WTC11 (cell line): Measurements from ENCODE around the gene ARHGDIG. TPM values are rescaled to one million over a fixed set of nuclear protein-coding genes. Genes with fewer than 3 reads are reported as not detected.

ENCODE experiments used
- ATAC-seq: fragments of 200-7000 bp; cut with Tn5 transposase; 2 replicates; pipeline ENCODE4 v1.10.0; 2021; ENCODE audit warnings: mild to moderate bottlenecking, moderate library complexity
- CTCF ChIA-PET: fragments of 300-600 bp; sonication (Branson Sonifier 250); formaldehyde crosslinking; loops from one replicate; lab custom pipeline; 2021; ENCODE audit warnings: antibody characterized with exemption; lab: Charles Lee
- POLR2A ChIA-PET: fragments of 350-600 bp; sonication (Branson Sonifier 250); formaldehyde crosslinking; loops from one replicate; lab custom pipeline; 2021; ENCODE audit warnings: antibody characterized with exemption; lab: Charles Lee
- DNase-seq: peaks from one replicate; pipeline ENCODE4 v3.0.0; 2021; ENCODE audit warnings: low spot score
- H3K27ac Mint-ChIP-seq: 2 replicates; pipeline ENCODE4 v1.8.0; 2021; ENCODE audit warnings: mixed read lengths
- H3K27me3 Mint-ChIP-seq: 2 replicates; pipeline ENCODE4 v1.8.0; 2021; ENCODE audit warnings: low read depth, mild to moderate bottlenecking, moderate library complexity, mixed read lengths
- H3K36me3 Mint-ChIP-seq: 2 replicates; pipeline ENCODE4 v1.8.0; 2021; ENCODE audit warnings: mixed read lengths
- H3K4me1 Mint-ChIP-seq: 2 replicates; pipeline ENCODE4 v1.8.0; 2022; ENCODE audit warnings: mixed read lengths
- H3K4me3 Mint-ChIP-seq: 2 replicates; pipeline ENCODE4 v1.8.0; 2021; ENCODE audit warnings: mild to moderate bottlenecking, moderate library complexity, mixed read lengths
- H3K9me3 Mint-ChIP-seq: 2 replicates; pipeline ENCODE4 v1.8.0; 2021; ENCODE audit warnings: mixed read lengths
- CREM ChIP-seq: sonication (generic); formaldehyde crosslinking; IDR thresholded peaks from 2 replicates; pipeline ENCODE4 v1.8.1; 2022; ENCODE audit warnings: mild to moderate bottlenecking, missing genetic modification reagents, moderate library complexity
- ETV6 ChIP-seq: sonication (generic); formaldehyde crosslinking; IDR thresholded peaks from 2 replicates; pipeline ENCODE4 v1.8.1; 2022; ENCODE audit warnings: mild to moderate bottlenecking, missing genetic modification reagents
- FOXP1 ChIP-seq: sonication (generic); formaldehyde crosslinking; IDR thresholded peaks from 2 replicates; pipeline ENCODE4 v1.8.0; 2022; ENCODE audit warnings: missing genetic modification reagents, mild to moderate bottlenecking, moderate library complexity, borderline replicate concordance
- NFATC4 ChIP-seq: fragments of 250-450 bp; sonication (Bioruptor Pico); IDR thresholded peaks from 2 replicates; pipeline ENCODE4 v1.9.0; 2021; ENCODE audit warnings: mild to moderate bottlenecking
- NFYB ChIP-seq: sonication (generic); formaldehyde crosslinking; conservative IDR thresholded peaks from 2 replicates; pipeline ENCODE4 v1.8.0; 2022; ENCODE audit warnings: low read depth, missing genetic modification reagents
- NR2C2 ChIP-seq: sonication (generic); formaldehyde crosslinking; IDR thresholded peaks from 2 replicates; pipeline ENCODE4 v1.8.0; 2022; ENCODE audit warnings: mild to moderate bottlenecking, missing genetic modification reagents
- TCF7 ChIP-seq: sonication (generic); formaldehyde crosslinking; IDR thresholded peaks from 2 replicates; pipeline ENCODE4 v1.8.0; 2022; ENCODE audit warnings: mild to moderate bottlenecking, low read depth, missing genetic modification reagents, moderate library complexity
- ZBTB21 ChIP-seq: sonication (generic); formaldehyde crosslinking; IDR thresholded peaks from 2 replicates; pipeline ENCODE4 v1.8.1; 2023; ENCODE audit warnings: mild to moderate bottlenecking, missing genetic modification reagents, borderline replicate concordance
- ZNF138 ChIP-seq: sonication (generic); formaldehyde crosslinking; conservative IDR thresholded peaks from 2 replicates; pipeline ENCODE4 v1.8.1; 2022; ENCODE audit warnings: mild to moderate bottlenecking, moderate library complexity, missing genetic modification reagents
- ZNF219 ChIP-seq: sonication (generic); formaldehyde crosslinking; IDR thresholded peaks from 2 replicates; pipeline ENCODE4 v1.8.0; 2023; ENCODE audit warnings: missing genetic modification reagents, mild to moderate bottlenecking, borderline replicate concordance
- ZNF232 ChIP-seq: sonication (generic); formaldehyde crosslinking; IDR thresholded peaks from 2 replicates; pipeline ENCODE4 v1.8.0; 2022; ENCODE audit warnings: mild to moderate bottlenecking, missing genetic modification reagents
- total RNA-seq: library from RNA; stranded (reverse); gene quantifications from 3 replicates; pipeline ENCODE4 v1.2.3, GENCODE V29; 2021
- TF ChIP-seq, protein P1 (sequence below): sonication (generic); formaldehyde crosslinking; IDR thresholded peaks from 2 replicates; pipeline ENCODE4 v1.8.0; 2023; ENCODE audit warnings: missing genetic modification reagents, mild to moderate bottlenecking, borderline replicate concordance
- TF ChIP-seq, protein P2 (sequence below): fragments of 250-450 bp; sonication (Bioruptor Pico); IDR thresholded peaks from 2 replicates; pipeline ENCODE4 v1.9.0; 2021; ENCODE audit warnings: mild to moderate bottlenecking
- TF ChIP-seq, protein P3 (sequence below): fragments of 250-450 bp; sonication (Bioruptor Pico); conservative IDR thresholded peaks from 2 replicates; pipeline ENCODE4 v1.9.0; 2021; ENCODE audit warnings: mild to moderate bottlenecking
- TF ChIP-seq, protein P4 (sequence below): sonication (generic); formaldehyde crosslinking; IDR thresholded peaks from 2 replicates; pipeline ENCODE4 v1.8.0; 2022; ENCODE audit warnings: mild to moderate bottlenecking, missing genetic modification reagents
- TF ChIP-seq, protein P5 (sequence below): fragments of 200-600 bp; IDR thresholded peaks from 2 replicates; pipeline ENCODE4 v1.8.0; 2022; ENCODE audit warnings: antibody characterized with exemption

ARHGDIG gene
- total RNA-seq, 1 experiment from 2014 or later, result 4.0 TPM

DNA sequence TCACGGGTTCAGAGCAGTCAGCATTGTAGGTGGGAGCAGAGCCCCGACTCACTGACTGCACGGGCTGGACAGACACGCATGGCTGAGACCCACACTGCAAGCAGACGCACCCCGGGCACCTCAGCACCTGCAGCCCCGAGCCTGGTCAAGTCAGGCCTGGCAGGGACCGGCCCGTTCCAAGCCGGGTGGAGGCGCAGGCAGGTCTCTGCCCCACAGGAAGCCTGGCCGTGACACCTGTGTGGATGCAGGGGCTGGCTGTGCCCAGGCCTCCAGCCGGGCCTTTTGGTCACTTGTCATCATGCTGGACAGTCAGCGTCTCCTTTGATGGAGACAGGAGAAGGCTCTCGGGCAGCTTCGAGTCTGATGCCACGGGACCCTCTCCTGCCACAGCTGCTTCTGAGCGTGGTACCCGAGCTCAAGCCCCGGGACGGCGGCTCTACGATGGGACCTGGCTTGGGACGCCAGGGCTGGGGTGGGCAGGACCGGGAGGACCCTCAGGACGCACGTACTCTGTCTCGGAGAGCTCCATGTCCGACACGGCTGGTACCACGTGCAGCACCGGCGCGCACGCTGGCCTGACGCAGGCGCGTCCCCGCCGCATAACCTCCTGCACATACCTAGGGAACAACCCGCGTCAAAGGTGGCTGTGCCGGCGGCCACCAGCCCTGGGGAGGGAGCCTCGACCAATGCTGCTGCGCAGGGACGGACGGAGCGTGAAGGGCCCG lies 10.5 kb downstream of the ARHGDIG start:
- ChIA-PET POLR2A (no interaction called here), CTCF (no interaction called here)
- no peak for DNase-seq
- Mint-ChIP-seq H3K9me3 (no peaks in the 10 kb centered on the region), H3K4me3 (no peak overlapping the region), H3K4me1 (no peaks in the 10 kb centered on the region), H3K27ac (no peak overlapping the region), H3K36me3 (peaks cover 23% of the 10 kb centered on the region), H3K27me3 (no peaks in the 10 kb centered on the region)
- ATAC-seq, result no peak
- TF ChIP-seq CREM (CRISPR knock-in tag) (no peak), NR2C2 (CRISPR knock-in tag) (no peak), ZNF219 (CRISPR knock-in tag) (no peak), ZBTB21 (CRISPR knock-in tag) (no peak), ETV6 (CRISPR knock-in tag) (no peak), ZNF232 (CRISPR knock-in tag) (no peak), NFYB (CRISPR knock-in tag) (no peak), ZNF138 (no peak)
- TF ChIP-seq, protein P1, sequence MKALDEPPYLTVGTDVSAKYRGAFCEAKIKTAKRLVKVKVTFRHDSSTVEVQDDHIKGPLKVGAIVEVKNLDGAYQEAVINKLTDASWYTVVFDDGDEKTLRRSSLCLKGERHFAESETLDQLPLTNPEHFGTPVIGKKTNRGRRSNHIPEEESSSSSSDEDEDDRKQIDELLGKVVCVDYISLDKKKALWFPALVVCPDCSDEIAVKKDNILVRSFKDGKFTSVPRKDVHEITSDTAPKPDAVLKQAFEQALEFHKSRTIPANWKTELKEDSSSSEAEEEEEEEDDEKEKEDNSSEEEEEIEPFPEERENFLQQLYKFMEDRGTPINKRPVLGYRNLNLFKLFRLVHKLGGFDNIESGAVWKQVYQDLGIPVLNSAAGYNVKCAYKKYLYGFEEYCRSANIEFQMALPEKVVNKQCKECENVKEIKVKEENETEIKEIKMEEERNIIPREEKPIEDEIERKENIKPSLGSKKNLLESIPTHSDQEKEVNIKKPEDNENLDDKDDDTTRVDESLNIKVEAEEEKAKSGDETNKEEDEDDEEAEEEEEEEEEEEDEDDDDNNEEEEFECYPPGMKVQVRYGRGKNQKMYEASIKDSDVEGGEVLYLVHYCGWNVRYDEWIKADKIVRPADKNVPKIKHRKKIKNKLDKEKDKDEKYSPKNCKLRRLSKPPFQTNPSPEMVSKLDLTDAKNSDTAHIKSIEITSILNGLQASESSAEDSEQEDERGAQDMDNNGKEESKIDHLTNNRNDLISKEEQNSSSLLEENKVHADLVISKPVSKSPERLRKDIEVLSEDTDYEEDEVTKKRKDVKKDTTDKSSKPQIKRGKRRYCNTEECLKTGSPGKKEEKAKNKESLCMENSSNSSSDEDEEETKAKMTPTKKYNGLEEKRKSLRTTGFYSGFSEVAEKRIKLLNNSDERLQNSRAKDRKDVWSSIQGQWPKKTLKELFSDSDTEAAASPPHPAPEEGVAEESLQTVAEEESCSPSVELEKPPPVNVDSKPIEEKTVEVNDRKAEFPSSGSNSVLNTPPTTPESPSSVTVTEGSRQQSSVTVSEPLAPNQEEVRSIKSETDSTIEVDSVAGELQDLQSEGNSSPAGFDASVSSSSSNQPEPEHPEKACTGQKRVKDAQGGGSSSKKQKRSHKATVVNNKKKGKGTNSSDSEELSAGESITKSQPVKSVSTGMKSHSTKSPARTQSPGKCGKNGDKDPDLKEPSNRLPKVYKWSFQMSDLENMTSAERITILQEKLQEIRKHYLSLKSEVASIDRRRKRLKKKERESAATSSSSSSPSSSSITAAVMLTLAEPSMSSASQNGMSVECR (CRISPR knock-in tag), result no peak
- TF ChIP-seq, protein P2, sequence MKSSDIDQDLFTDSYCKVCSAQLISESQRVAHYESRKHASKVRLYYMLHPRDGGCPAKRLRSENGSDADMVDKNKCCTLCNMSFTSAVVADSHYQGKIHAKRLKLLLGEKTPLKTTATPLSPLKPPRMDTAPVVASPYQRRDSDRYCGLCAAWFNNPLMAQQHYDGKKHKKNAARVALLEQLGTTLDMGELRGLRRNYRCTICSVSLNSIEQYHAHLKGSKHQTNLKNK (CRISPR knock-in tag), result no peak

DNA sequence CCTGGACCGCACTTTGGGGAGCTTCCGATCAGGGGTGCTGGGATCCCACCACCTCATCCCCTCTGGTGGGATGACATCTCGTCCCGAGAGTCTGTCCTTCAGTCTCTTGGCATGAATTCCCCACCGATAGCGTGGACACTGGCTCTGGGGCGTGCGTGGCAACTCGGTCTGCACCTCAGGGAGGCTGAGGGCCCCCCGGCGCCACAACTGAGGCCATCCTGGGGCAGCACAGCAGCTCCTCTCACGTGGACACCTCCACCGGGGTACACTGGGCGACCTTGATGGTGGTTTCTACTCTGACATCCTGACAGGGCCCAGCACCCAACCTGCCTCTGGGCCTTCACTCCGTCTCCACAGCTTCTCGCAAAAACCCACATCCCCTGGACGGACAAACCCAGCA lies 11.1 kb downstream of the ARHGDIG start:
- CTCF ChIA-PET, result interaction anchor here (1.0 kb wide), 1 partner anchor 194 kb away, joined by 3 read pairs; no protein-coding TSS in a partner anchor
- Mint-ChIP-seq H3K4me1 (no peaks in the 10 kb centered on the region), H3K27me3 (no peaks in the 10 kb centered on the region), H3K9me3 (no peaks in the 10 kb centered on the region), H3K36me3 (peaks cover 20% of the 10 kb centered on the region), H3K27ac (no peak overlapping the region), H3K4me3 (no peak overlapping the region)
- ATAC-seq, result no peak
- POLR2A ChIA-PET, result interaction anchor here (0.5 kb wide), 1 partner anchor 16 kb away, joined by 3 read pairs; the partner anchor contains the start of gene RGS11
- no peak for TF ChIP-seq NFATC4 (CRISPR knock-in tag)
- TF ChIP-seq, protein P3, sequence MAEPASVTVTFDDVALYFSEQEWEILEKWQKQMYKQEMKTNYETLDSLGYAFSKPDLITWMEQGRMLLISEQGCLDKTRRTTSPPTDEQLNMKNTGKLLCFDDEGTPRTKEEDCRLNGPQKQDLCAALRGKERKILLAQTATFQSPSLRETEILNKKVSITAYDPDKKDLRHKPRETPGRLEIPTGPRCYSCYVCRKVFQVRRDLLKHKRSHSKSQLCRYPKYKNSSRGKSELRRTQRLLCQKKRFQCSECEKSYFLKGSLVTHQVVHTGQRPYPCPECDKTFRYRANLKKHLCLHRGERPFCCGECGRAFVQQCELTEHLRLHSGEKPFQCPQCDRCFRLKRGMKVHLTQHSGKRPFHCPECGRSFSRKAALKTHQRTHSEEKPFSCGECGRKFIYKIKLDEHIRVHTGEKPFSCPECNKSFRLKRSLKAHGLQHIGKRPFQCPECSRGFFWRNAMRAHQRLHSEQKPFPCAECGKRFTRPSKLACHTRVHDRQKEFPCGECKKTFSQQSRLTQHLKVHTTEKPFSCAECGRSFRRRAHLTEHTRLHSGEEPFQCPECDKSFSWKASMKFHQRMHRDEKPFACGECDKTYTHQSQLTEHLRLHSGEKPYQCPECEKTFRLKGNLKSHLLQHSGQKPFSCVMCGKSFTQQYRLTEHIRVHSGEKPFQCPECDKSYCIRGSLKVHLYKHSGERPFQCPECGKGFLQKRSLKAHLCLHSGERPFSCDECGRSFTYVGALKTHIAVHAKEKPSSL (CRISPR knock-in tag), result no peak
- TF ChIP-seq, protein P4, sequence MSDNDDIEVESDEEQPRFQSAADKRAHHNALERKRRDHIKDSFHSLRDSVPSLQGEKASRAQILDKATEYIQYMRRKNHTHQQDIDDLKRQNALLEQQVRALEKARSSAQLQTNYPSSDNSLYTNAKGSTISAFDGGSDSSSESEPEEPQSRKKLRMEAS, result no peak
- no peak for TF ChIP-seq FOXP1 (CRISPR knock-in tag)
- TF ChIP-seq, protein P5, sequence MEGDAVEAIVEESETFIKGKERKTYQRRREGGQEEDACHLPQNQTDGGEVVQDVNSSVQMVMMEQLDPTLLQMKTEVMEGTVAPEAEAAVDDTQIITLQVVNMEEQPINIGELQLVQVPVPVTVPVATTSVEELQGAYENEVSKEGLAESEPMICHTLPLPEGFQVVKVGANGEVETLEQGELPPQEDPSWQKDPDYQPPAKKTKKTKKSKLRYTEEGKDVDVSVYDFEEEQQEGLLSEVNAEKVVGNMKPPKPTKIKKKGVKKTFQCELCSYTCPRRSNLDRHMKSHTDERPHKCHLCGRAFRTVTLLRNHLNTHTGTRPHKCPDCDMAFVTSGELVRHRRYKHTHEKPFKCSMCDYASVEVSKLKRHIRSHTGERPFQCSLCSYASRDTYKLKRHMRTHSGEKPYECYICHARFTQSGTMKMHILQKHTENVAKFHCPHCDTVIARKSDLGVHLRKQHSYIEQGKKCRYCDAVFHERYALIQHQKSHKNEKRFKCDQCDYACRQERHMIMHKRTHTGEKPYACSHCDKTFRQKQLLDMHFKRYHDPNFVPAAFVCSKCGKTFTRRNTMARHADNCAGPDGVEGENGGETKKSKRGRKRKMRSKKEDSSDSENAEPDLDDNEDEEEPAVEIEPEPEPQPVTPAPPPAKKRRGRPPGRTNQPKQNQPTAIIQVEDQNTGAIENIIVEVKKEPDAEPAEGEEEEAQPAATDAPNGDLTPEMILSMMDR, result no peak
- TF ChIP-seq TCF7 (CRISPR knock-in tag), result no peak
- DNase-seq, result no peak
